Hematopoietic multipotent progenitor cell treated with erythropoietin and hydrocortisone succinate and interleukin-3 and kit ligand, for 4 days (in vitro differentiated cells): ENCODE measurements around the gene ZC3H10.
A peak's percentile ranks its signal among the peaks of the same experiment; 100 is the strongest.
"Not testable (repeated sequence)": the region's sequence is repeated elsewhere in the genome, so short reads cannot be mapped to it uniquely, and the experiment has no call there.

Source experiments
- DNase-seq: peaks from one replicate; pipeline ENCODE4 v3.0.0-alpha.2; 2015

Gene ZC3H10

GRCh38 chr12:56117778-56118687 is at the start of gene ZC3H10:
ZC3H10 (plus strand) TSS chr12:56118266; CDS start chr12:56120563, 2,297 bp downstream.
- DNase-seq: peak; percentile 100

GRCh38 chr12:56071648-56072047 is 46.4 kb upstream of the ZC3H10 start:
- no peak for DNase-seq

GRCh38 chr12:56074396-56074795 is 43.7 kb upstream of the ZC3H10 start:
- DNase-seq: no peak

- DNase-seq: not testable (repeated sequence)
These were observed 40.1 kb upstream of the ZC3H10 start for GRCh38 chr12:56077966-56078365.

DNA sequence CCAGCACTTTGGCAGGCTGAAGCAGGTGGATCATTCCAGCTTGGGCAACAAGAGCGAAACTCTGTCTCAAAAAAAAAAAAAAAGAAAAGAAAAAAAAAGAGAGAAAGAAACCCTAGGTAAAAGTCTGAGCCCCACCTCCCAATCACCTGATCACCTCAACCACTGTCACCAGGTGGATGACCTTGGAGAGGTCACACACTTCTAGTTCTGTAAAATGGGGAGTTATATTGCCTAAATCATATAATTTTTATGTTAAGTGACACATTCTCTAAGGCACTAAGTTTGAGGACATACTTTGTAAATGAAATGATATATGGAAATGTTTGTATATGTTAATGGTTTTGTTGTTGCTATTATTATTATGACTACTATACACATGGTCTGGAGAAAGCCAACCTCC is 39.6 kb upstream of the ZC3H10 start:
- DNase-seq: no peak

- DNase-seq: peak; percentile 77
These were observed 38.9 kb upstream of the ZC3H10 start for GRCh38 chr12:56078931-56079722.

GRCh38 chr12:56079723-56080555 is 38.1 kb upstream of the ZC3H10 start, which contains the start of gene ERBB3:
ERBB3 (plus strand) TSS chr12:56080165; CDS start chr12:56080301, 136 bp downstream.
- DNase-seq: peak; percentile 77

DNA sequence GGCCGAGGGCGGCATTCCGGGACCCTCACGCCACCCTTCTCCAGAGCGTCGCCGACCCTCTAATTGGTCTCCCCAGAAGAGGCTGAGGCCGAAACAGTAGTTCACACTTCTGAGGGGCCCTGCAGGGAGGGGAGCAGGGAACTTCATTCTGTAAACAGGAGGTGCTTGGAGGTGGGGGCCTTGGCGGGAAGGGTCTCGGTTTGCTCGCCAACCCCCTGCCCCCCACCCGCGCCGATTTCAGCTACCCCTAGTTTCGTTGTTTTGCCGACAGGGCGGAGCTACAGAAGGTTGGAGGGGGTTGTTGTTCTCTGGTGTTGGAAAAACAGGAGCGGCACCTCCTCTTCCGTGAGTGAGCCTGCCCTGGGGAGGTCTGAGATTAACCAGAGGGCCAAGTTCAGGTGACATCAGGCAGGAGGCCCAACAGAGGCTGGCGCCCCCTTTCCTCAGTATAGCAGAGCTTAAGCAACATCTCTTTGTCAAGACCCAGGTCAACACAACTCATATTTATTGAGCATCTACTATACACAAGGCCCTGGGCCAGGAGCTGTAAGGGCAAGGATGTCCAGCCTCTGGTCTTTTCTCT is 37.4 kb upstream of the ZC3H10 start:
- DNase-seq: no peak

DNA sequence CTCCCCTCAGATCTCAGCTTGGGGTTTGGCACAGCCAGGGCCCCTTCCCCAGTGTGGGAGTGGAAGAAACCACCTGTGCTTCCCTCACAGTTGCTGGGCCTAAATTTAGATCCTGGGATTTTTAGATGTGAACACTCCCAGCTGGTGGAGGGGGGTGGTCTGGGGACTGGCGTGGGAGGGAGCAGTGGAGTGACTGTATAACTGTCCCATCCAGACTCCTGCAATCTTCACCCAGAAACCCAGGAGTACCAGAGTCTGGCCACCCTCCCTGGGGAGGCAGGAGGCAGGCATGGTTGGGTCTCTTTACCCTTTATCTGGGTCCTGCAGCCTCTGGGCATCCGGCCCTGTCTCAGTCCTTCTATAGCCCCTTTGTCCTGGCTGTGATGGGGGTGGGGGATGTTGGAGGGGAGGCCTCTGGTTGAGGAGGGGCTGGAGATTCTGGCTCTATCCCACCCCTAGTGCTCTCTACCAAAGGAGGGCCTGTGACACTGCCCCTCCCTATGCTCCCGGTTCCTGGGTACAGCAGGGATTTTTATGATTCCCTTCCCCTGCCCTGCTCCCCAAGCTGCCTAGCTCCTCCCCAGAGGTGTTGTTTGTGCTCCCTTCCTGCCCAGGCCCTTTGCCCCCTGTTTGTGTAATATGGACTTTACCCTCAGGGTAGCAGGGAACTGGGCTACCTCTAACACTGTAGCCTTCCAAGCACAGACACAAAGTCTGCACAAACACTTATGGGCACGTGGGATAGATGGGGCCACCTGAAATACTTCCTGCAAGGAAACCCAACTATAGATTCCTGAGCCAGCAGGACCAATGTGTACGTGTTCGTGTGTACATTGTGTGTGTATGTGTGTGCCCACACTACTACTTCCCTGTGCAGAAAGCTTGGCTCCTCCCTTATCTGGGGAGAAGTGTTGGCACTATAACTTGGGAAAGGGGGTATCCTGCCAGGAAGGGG is 36.4 kb upstream of the ZC3H10 start:
- no peak for DNase-seq

DNA sequence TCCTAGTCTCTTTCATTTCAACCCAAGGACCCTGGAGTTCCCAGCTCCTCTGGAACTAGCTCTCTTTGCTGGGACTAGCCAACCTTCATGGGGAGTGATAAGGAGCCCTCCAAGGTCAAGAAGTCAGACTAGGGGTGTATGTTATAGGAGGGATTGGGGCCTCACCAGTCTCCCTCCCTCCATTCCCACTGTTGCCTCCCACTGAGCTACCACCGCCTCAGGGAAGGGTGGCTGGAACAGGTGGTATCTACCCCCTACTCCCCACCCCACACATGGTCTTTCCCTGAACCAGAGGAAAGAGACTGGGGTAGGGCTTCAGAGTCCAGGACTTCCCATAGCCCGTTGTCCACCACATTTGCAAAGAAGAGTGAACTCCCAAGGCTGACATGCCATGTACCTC is 35.7 kb upstream of the ZC3H10 start:
- DNase-seq: no peak

GRCh38 chr12:56082967-56083366 is 35.1 kb upstream of the ZC3H10 start:
- no peak for DNase-seq

GRCh38 chr12:56084958-56085543 is 33.0 kb upstream of the ZC3H10 start:
- peak; percentile 68 for DNase-seq

DNA sequence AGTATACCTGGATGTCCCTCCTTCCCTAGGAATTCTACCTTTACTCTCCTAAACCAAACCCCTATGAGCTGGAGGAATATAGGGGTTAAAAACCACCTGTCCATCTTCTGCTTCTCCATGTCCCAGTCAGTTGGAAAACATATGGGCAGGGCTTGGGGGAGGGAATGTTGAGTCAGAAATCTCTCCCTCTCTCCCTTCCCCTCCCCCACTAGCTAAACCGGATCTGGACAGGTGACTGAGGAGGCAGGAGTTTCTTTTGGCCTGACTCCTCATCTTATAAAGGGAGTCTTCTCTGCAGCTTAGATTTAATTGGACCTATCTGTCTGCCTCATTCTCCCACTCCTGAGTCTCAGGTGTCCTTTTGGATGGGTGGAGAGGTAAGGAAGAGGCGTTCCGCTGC is 32.0 kb upstream of the ZC3H10 start:
- DNase-seq: no peak

GRCh38 chr12:56086608-56087007 is 31.5 kb upstream of the ZC3H10 start:
- no peak for DNase-seq

DNA sequence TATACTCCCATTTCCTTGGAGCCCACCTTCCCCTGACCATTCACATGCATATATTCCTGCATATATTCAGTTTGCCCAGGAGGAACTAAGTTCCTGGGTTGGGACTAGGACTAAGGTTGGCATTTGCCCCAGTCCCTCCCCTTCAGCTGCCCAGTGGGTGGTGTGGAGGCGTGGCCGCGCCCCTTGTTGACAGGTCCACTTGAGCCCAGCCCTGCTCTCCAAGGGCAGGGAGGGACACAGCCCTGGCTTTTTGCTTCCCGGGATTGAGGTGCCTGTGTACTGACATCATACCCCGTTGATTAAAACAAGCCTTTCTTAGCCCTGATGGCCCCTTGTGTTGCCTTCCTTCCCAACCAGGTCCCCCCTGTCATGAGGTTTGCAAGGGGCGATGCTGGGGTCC is 30.8 kb upstream of the ZC3H10 start:
- no peak for DNase-seq

DNA sequence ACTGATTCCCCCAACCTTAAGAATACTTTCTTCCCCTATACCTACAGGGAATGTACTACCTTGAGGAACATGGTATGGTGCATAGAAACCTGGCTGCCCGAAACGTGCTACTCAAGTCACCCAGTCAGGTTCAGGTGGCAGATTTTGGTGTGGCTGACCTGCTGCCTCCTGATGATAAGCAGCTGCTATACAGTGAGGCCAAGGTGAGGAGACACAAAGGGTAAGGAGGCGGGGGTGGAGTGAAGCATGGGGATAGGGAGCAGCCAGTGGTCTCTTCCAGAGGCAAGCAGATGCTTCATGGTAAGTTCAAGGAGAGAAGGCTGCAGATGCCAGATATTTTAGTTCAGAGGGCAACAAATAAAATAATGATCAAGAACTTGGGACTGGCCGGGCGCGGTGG is 20.3 kb upstream of the ZC3H10 start:
- no peak for DNase-seq

- no peak for DNase-seq
These were observed 19.5 kb upstream of the ZC3H10 start for GRCh38 chr12:56098592-56098991.

DNA sequence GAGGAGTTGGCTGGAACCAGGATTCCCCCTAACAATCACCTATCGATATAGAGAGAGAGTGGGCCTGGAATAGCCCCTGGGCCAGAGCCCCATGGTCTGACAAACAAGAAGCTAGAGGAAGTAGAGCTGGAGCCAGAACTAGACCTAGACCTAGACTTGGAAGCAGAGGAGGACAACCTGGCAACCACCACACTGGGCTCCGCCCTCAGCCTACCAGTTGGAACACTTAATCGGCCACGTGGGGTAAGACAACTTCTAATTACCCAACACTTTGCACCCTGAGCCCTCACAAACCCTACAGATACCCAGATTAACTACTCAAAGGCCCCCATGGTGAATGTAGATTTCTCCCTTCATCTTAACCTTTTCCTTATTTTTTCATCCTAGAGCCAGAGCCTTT is 18.3 kb upstream of the ZC3H10 start:
- no peak for DNase-seq

GRCh38 chr12:56101045-56101444 is 17.0 kb upstream of the ZC3H10 start:
- DNase-seq: no peak

DNA sequence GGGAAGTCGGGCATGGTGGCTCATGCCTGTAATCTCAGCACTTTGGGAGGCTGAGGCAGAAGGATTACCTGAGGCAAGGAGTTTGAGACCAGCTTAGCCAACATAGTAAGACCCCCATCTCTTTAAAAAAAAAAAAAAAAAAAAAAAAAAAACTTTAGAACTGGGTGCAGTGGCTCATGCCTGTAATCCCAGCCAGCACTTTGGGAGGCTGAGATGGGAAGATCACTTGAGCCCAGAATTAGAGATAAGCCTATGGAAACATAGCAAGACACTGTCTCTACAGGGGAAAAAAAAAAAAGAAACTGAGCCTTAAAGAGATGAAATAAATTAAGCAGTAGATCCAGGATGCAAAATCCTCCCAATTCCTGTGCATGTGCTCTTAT is 15.4 kb upstream of the ZC3H10 start:
- DNase-seq: no peak
